ENCODE data around the gene ACLY. TPM values are rescaled to one million over a fixed set of nuclear protein-coding genes. Genes with fewer than 3 reads are reported as not detected.

ACLY gene
- total RNA-seq, 4 donors from 2014 or later = 30.0 to 108 (median 67.3) TPM

- Histone ChIP-seq H3K4me1 (no peaks in the 10 kb centered on the region), H3K4me3 (no peak overlapping the region), H3K36me3 (no peaks in the 10 kb centered on the region), H3K27me3 (no peaks in the 10 kb centered on the region), H3K27ac (no peak overlapping the region), H3K9me3 (no peaks in the 10 kb centered on the region)
- TF ChIP-seq CTCF (IDR thresholded peaks at IDR 0.05) = no peak
- no peak for TF ChIP-seq POLR2A (IDR thresholded peaks at IDR 0.05)
- intact Hi-C loops (cut with DNase I; ENCODE audit: low total_unique reads) = no loop called here
- no peak for DNase-seq
Measured at GRCh38 chr17:41893384-41893783, 25.4 kb downstream of the ACLY start.

GRCh38 chr17:41892021-41892376 is 26.8 kb downstream of the ACLY start:
- intact Hi-C loops (cut with DNase I; ENCODE audit: low total_unique reads) = no loop called here
- Histone ChIP-seq H3K4me3 (no peak overlapping the region), H3K36me3 (no peaks in the 10 kb centered on the region), H3K27me3 (no peaks in the 10 kb centered on the region), H3K9me3 (no peaks in the 10 kb centered on the region), H3K4me1 (no peaks in the 10 kb centered on the region), H3K27ac (no peak overlapping the region)
- no peak for TF ChIP-seq POLR2A (IDR thresholded peaks at IDR 0.05)
- TF ChIP-seq CTCF (IDR thresholded peaks at IDR 0.05) = no peak
- DNase-seq = no peak

- no peaks in the 10 kb centered on the region for H3K36me3 ChIP-seq
- no peak for TF ChIP-seq CTCF (IDR thresholded peaks at IDR 0.05)
- TF ChIP-seq POLR2A (IDR thresholded peaks at IDR 0.05) = no peak
- no peak for DNase-seq
Measured at GRCh38 chr17:41891135-41892020, 27.4 kb downstream of the ACLY start.

GRCh38 chr17:41888332-41888965 is 30.3 kb downstream of the ACLY start:
- no peak for DNase-seq
- Histone ChIP-seq H3K27ac (no peak overlapping the region), H3K36me3 (no peaks in the 10 kb centered on the region), H3K9me3 (no peaks in the 10 kb centered on the region), H3K4me3 (no peak overlapping the region), H3K4me1 (no peaks in the 10 kb centered on the region), H3K27me3 (no peaks in the 10 kb centered on the region)
- intact Hi-C loops (cut with DNase I; ENCODE audit: low total_unique reads) = no loop called here
- TF ChIP-seq CTCF (IDR thresholded peaks at IDR 0.05) (no peak), POLR2A (IDR thresholded peaks at IDR 0.05) (no peak)

More at GRCh38 chr17:41891135-41892020, 27.4 kb downstream of the ACLY start:
- Histone ChIP-seq H3K4me1 (no peaks in the 10 kb centered on the region), H3K9me3 (no peaks in the 10 kb centered on the region), H3K4me3 (no peak overlapping the region), H3K27me3 (no peaks in the 10 kb centered on the region), H3K27ac (no peak overlapping the region)
- intact Hi-C loops (cut with DNase I; ENCODE audit: low total_unique reads) = no loop called here

- no peak for DNase-seq
- Histone ChIP-seq H3K27me3 (no peaks in the 10 kb centered on the region), H3K36me3 (no peaks in the 10 kb centered on the region), H3K9me3 (no peaks in the 10 kb centered on the region), H3K4me3 (no peak overlapping the region), H3K27ac (no peak overlapping the region), H3K4me1 (no peaks in the 10 kb centered on the region)
- TF ChIP-seq CTCF (IDR thresholded peaks at IDR 0.05) (peak in 1 of 4 experiments; percentile 16), POLR2A (IDR thresholded peaks at IDR 0.05) (no peak)
- intact Hi-C loops (cut with DNase I; ENCODE audit: low total_unique reads) = no loop called here
Measured at GRCh38 chr17:41885733-41886132, 33.0 kb downstream of the ACLY start.
